HG03025 (cell line): ENCODE data around the gene BRINP3.
"Not testable (repeated sequence)": the region's sequence is repeated elsewhere in the genome, so short reads cannot be mapped to it uniquely, and the experiment has no call there.

Experiments
- ATAC-seq: cut with Tn5 transposase; IDR thresholded peaks from one replicate; pipeline ENCODE4 v1.9.1; 2021; ENCODE audit warnings: mild to moderate bottlenecking, moderate library complexity; ENCODE audit not compliant: unreplicated experiment, low FRiP score

BRINP3 gene

GRCh38 chr1:190477762-190478148 is at the start of gene BRINP3:
Gene BRINP3, minus strand, starts transcription at chr1:190477864.
- ATAC-seq: no peak

GRCh38 chr1:190511554-190511953 is 33.9 kb upstream of the BRINP3 start:
- no peak for ATAC-seq

- ATAC-seq: no peak
Observed at GRCh38 chr1:190507357-190507756, 29.7 kb upstream of the BRINP3 start.

- not testable (repeated sequence) for ATAC-seq
Observed at GRCh38 chr1:190504539-190504938, 26.9 kb upstream of the BRINP3 start.

DNA sequence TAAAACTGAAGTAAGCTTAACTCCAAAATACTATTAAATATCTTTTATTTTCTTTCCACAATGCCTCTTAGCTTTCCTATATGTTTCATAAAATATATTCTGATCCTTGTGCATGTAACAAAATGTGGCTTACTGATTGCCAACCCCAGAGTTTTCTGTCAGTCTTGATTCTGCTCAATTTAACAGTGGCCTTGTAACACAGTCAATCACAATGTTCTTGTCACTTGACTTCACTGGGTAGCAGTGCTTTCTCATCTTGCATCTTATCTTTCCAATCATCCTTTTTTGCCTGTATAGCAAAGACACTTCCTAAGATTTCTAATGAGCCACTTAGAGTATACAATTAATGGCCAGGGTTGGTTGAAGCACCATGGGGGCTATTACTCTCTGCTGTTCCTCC is 19.9 kb upstream of the BRINP3 start:
- no peak for ATAC-seq

- ATAC-seq: no peak
Observed at GRCh38 chr1:190494451-190494850, 16.8 kb upstream of the BRINP3 start.

- ATAC-seq: no peak
Observed at GRCh38 chr1:190491404-190491803, 13.7 kb upstream of the BRINP3 start.

DNA sequence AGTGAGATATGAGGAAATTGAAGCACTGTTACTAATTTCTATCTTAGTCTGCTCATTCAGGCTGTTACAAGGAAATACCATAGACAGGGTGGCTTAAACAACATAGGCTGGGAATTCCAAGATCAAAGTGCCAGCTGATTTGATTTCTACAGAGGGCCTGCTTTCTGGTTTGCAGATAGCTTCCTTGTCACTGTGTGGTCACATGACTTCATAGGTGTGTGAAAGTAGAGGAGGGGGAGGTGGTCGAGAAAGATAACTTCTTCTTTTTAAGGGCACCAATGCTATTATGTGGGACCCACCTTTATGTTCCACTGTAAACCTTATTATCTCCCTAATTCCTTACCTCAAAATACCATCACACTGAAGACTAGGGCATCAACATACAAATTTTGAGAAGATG is 6.4 kb upstream of the BRINP3 start:
- ATAC-seq: no peak

GRCh38 chr1:190480231-190480630 is 2.6 kb upstream of the BRINP3 start:
- ATAC-seq: no peak

GRCh38 chr1:190479516-190479915 is 1.9 kb upstream of the BRINP3 start:
- no peak for ATAC-seq

DNA sequence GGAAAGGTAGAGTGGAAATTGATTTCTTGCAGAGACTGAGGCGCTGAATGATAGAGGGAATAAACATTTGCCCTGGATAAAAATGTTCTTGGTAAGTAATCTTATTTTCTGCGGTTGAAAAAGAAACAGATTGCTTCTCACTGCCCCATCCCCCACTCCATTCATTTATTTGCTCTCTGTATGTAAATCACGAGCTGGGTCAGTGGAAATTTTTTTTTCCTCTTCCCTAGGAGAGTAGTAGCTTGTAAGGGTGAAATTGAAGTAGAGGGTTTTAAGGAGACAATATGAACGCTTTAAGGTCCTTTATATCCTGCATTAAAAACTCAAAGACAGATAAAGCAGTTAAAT is 1.4 kb upstream of the BRINP3 start:
- no peak for ATAC-seq

DNA sequence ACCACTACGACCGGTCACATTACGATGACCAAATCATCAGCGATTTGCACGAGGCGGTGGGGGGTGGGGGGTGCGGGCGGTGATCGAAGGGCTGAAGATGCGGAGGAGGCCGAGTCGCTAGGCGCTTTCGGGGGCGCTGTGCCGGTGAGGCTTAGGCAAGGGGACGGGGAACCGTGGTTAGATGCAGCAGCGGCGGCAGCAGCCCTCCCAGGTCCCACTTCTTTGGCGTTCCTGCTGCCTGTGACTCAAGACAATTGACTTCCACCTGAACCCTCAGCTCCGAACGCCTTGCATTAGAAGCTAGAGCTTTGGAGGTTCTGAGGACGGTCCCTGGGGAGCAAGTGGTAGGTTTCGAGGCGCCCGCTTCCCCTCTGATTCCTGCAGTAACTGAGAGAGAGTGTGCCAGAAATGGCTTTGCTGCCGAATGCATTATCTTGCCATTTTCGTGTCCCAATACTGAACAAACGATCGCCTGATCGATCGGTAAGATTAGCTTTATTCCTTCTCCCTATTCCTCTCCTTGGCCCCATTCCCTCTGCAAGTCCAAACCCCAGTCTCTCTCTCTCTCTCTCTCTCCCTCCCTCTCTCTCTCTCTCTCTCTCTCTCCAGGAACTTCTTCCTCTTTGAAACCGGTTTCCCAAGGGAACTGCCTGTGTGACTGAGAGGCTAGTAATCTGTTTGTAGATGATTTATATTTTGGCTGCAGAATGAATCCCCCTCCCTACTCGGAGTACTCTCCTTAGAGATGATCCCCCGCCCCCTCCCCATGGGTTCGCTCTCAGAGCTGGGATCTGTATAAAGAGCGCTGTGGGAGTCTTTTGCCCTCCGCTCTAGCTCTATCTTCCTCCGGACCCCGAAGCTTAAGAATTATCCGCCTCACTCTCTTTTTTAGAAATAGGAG is 735 bp upstream of the BRINP3 start:
- ATAC-seq: no peak

GRCh38 chr1:190476806-190477205 is 858 bp downstream of the BRINP3 start:
- no peak for ATAC-seq

DNA sequence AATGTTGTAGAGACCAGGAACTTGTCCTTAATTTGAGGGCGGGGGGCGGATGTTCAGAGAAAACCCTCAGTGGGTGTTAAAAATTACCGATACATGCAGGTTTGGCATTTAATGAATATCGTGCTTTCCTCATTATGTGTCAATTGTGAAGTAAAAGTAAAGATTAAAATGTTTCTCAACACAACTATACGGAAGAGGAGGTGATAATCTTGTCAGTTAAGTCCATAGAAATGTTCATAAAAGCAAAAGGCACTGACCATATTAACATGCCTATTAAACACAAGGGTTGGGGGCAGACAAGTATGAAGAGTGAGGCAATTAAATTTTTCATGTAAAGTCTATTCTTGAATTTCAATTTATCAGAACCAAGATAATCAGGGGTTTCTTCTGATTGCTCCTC is 1.3 kb downstream of the BRINP3 start:
- ATAC-seq: no peak

DNA sequence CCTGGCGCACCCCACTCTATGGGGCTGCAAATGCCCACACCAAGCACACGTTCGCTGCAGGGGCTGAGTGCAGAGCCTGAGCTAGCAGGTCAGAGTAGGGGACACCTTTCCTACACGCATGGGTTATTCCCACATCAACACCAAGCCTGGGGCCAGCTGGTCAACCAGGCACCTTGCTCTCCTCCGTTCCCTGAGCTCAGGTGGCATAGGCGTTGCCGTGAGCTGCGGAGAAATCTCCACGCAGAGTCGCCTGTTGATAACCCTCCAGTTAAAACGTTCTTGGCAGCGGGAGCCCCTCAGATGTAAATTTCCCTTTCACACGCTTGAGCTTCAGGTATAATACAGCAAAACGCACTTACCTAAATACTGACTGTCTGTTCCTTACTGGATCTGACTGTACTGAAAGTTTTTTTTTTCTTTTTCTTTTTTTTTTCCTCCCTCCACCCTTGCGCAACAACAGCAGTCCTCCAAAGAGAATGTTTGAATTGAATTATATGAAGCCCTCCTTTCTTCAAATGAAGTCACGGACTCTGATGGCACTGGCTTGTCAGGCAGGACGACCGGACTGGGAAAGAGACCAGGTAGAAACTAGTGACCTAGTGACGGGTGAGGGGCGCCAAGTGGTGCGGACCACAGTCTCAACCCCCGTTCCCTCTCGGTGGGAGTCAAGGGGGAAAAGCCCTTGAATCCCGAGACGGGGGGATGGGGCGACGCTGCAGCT is 2.1 kb downstream of the BRINP3 start:
- ATAC-seq: no peak

GRCh38 chr1:190474650-190475211 is 2.9 kb downstream of the BRINP3 start:
- ATAC-seq: no peak

GRCh38 chr1:190474010-190474409 is 3.7 kb downstream of the BRINP3 start:
- ATAC-seq: no peak

GRCh38 chr1:190472494-190472893 is 5.2 kb downstream of the BRINP3 start:
- no peak for ATAC-seq

GRCh38 chr1:190472042-190472441 is 5.6 kb downstream of the BRINP3 start:
- ATAC-seq: no peak

DNA sequence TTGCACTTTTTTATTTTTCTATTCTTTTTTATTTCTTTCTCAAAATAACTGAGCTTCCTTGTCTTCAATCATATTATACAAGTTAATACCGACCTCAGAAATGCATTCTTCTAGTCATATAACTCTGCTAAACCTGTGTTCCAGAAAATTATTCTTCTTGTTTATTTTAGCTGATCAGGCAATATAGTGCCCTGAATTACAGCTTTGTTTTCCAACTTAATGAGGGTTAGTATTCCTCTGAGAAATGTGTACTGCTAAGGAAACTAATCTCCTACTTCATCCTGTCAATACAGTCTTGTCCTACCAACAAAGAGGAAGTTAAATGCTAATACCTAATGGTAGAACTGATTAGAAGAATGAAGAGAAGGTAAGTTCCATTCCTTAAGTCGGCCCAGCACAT is 13.0 kb downstream of the BRINP3 start:
- ATAC-seq: no peak

DNA sequence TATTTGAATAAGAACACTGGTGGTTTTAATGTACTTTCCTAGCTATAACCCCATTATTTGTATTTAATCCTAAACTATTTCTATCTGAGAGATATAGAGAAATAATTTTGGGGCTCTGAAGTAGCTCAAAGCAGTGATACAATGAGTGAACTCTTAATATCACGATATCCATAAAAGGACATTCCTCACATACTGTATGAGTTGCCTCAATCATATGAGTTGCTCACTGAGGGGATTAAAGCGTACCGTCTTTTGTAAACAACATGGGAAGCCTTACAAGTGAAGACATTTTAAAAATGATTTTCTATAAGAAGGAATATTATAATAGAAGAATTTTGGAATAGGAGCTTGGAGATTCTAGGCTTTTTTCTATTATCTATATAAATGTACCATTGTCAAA is 21.5 kb downstream of the BRINP3 start:
- no peak for ATAC-seq

- ATAC-seq: no peak
Observed at GRCh38 chr1:190455631-190456030, 22.0 kb downstream of the BRINP3 start.
